Liver (tissue), 3 donors: ENCODE data around the gene NAT8L.

Source experiments
- EGR1 ChIP-seq, 2 donors: IDR thresholded peaks; 2 replicates each; pipeline ENCODE4 v1.6.1; 2016 to 2018; ENCODE audit warnings: antibody characterized with exemption in 2 of 2, low read depth in 2 of 2
- FOXA1 ChIP-seq: IDR thresholded peaks from 2 replicates; pipeline ENCODE4 v1.6.1; 2016; ENCODE audit warnings: antibody characterized with exemption
- HNF4A ChIP-seq, 2 donors: conservative IDR thresholded peaks; 2 replicates each; pipeline ENCODE4 v1.6.1; 2016; ENCODE audit warnings: antibody characterized with exemption in 2 of 2, mild to moderate bottlenecking in 2 of 2
- NR2F2 ChIP-seq: IDR thresholded peaks from 2 replicates; pipeline ENCODE4 v1.6.1; 2016; ENCODE audit warnings: antibody characterized with exemption
- SP1 ChIP-seq: IDR thresholded peaks from 2 replicates; pipeline ENCODE4 v1.6.1; 2018; ENCODE audit warnings: antibody characterized with exemption, mild to moderate bottlenecking
- TAF1 ChIP-seq: conservative IDR thresholded peaks from 2 replicates; pipeline ENCODE4 v1.6.1; 2016; ENCODE audit warnings: antibody characterized with exemption, mild to moderate bottlenecking
- TF ChIP-seq, protein P1 (sequence below): fragments of 150-350 bp; IDR thresholded peaks from 2 replicates; pipeline ENCODE4 v1.5.1; 2017; ENCODE audit warnings: improper control_type of control experiment, low read depth, low read length; ENCODE audit not compliant: missing input control
- TF ChIP-seq, protein P2 (sequence below): IDR thresholded peaks from 2 replicates; pipeline ENCODE4 v1.6.1; 2016; ENCODE audit warnings: antibody characterized with exemption
- donor health status: healthy.
- donor health status: healthy.

DNA sequence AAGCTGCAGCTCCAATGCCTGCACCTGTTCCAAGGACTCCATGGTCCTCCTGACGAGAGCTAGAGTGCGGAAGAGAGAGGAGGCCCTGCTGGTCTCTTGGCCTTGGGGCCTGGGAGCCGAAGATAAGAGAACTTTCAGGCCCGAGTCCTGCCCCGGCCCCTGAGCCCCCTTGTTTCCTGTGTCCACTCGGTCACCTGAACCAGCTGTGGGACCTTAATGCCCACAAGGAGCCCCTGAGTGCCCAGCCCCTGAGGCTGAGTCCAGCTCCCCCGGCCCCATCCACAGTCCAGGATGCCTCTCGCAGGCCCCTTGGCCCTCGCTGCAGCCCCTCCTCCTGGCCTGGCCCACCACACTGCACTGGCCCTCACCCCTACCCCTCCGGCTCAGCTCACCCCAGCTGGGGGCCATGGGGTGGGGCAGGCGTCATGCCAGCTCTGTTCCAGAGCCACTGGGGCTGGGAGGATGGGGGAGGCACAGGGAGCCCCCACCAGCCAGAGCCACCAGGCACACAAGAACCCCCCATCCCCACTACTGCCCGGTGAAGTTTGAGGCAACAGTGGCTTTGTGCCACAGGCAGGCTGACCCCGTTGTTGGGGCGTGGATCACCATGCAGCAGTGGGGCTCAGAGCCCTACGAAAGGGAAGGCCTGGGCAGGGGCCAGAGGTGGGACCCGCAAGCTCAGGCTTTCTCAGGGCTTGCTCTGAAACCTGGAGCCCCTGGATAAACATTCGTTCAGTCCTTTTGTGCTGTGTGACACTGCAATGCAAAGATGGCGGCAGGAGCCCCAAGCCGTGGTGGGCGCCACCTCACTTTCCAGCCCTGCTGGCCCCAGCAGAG lies 14.1 kb downstream of the NAT8L start:
- TF ChIP-seq, protein P1, sequence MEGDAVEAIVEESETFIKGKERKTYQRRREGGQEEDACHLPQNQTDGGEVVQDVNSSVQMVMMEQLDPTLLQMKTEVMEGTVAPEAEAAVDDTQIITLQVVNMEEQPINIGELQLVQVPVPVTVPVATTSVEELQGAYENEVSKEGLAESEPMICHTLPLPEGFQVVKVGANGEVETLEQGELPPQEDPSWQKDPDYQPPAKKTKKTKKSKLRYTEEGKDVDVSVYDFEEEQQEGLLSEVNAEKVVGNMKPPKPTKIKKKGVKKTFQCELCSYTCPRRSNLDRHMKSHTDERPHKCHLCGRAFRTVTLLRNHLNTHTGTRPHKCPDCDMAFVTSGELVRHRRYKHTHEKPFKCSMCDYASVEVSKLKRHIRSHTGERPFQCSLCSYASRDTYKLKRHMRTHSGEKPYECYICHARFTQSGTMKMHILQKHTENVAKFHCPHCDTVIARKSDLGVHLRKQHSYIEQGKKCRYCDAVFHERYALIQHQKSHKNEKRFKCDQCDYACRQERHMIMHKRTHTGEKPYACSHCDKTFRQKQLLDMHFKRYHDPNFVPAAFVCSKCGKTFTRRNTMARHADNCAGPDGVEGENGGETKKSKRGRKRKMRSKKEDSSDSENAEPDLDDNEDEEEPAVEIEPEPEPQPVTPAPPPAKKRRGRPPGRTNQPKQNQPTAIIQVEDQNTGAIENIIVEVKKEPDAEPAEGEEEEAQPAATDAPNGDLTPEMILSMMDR = no peak
- TF ChIP-seq SP1 (no peak), NR2F2 (no peak), TAF1 (no peak), HNF4A (conservative IDR thresholded peaks at IDR 0.05) (no peak), EGR1 (IDR thresholded peaks at IDR 0.05; ENCODE audit: low read depth in 2 of 2) (no peak), FOXA1 (no peak)
- TF ChIP-seq, protein P2, sequence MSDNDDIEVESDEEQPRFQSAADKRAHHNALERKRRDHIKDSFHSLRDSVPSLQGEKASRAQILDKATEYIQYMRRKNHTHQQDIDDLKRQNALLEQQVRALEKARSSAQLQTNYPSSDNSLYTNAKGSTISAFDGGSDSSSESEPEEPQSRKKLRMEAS = no peak
